Mucosa of gallbladder (tissue), 1 donor: ENCODE results near the gene ESRRG. TPM values are rescaled to one million over a fixed set of nuclear protein-coding genes. Genes with fewer than 3 reads are reported as not detected.

Source experiments
- DNase-seq: peaks from one replicate; pipeline ENCODE4 v3.0.0-alpha.2; 2020; ENCODE audit warnings: low spot score
- total RNA-seq: library from RNA; stranded (reverse); gene quantifications from one replicate; pipeline ENCODE4 v1.2.1, GENCODE V29; 2021
- donor health status: DM: no; HTN: no; CAD: no.

The ESRRG gene
- total RNA-seq, 1 donor from 2014 or later, result 5.4 TPM

DNA sequence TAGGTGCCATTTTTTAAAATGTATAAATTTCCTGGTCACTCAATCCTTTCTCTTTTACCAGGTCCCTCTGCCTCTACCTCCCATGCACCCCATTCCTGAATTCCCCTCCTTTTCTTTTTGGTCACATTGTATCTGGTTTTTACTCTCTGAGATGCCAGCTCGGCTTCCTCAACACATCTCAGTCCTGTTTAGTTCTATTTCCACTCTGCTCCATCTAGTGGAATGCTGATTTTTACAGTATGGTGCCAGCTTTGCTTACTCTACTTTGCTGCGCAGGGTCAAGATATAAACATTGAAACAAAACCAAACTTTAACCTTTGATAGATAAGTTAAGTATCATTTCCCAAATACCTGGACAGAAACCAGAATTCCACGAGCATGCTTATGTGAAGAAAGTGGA, 96.0 kb downstream of the ESRRG start:
- no peak for DNase-seq

DNA sequence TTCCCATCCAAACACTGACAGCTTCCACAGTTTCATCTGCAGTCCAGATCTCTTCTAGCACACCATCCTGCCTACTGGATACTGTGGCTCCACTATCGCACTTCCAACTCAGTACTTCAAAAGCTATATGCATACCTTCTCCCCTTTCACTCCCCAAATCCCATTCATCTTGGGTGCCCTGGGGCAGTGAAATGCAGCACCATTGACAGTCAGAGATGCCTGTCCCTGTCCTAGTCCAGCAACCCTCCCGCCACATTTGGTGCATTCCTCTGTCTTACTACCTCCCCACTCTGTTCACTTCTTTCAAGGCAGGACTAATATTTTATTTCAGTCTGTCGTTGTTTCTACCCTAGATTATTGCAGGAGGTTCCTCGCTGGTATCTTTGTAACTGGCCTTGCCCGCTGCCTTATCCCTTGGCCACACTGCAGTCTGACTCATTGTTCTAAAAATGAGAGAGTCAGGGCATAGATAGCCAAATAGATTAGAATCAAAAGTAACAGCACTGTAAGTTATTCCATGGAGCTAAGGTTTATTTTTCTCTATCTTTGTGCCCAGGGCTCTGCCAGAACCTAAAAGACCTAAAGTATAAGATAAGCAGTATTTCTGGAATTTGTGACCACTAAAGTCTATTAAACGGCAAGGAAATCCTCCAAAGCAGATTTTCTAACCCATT, 96.7 kb downstream of the ESRRG start:
- no peak for DNase-seq

DNA sequence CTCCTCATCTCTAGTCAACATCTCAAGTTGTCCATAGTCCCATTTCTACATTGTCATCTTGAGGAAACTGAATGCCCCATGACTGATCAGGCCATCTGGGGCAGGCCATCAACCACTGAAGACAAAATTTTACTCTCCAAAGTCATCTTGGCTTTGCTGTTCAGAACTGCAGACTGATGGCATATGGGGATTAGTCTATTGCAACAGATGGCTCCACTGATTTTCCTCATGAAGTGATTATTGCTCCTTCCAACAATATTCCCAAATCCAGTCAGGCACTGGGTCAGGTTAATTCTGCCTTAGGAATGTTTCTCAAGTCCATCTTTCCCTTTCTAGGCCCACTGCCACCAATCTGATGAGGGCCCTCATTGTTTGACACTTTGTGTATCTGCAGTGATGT, 101.7 kb downstream of the ESRRG start:
- no peak for DNase-seq

DNA sequence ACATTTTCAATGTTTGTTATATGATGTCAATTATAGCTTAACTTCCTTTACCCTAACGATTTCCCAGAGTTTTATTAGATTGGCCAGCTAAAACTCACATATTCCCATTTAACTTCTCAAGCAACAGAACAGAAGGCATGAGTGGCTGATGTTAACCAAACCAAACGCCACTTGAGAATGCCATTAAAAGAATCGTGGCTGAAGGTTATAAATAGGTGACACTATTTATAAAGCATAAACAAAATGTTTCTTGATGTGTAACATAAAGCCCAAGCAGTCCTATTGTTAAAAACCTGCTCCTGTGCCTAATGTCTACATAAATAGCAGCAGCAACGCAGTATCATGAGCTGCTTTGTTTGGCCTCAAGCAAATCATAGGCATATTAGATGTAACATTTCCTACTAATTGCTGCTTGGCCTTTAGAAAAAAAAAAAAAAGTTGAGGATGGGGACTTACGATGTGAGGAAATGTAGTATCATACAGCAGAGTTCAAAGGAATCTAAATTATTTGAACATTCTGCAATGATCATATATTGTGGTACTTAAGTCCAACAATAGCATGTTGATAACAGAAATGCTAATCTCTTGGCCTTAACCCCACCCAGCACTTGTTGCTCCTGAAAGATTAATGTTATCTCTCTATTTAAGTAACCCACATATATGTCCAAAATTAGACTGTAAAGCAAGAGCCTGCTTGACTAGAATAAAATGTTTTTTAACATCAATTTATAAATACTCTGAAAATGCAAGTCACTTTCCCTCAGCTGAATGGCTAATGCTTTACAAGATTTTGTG, 106.0 kb downstream of the ESRRG start:
- no peak for DNase-seq

DNA sequence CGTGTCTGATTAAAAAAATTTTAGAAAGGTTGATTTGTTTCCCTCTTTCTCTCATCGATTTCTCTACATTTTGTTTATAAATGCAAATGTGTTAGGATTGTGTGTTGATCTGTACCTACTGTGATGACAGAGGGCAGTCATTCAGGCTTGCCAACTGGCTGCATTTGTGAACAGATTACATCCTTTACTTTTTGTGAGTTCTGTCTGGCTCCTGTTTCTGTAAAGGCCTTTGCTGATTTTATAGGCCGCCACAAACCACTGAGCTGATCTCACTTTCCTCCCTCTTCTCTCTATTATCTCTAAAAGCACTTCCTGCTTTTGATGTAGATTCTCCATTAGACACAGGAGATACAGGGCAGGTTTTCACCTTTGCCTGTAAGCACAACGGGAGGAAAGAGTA, 106.8 kb downstream of the ESRRG start:
- DNase-seq, result no peak

DNA sequence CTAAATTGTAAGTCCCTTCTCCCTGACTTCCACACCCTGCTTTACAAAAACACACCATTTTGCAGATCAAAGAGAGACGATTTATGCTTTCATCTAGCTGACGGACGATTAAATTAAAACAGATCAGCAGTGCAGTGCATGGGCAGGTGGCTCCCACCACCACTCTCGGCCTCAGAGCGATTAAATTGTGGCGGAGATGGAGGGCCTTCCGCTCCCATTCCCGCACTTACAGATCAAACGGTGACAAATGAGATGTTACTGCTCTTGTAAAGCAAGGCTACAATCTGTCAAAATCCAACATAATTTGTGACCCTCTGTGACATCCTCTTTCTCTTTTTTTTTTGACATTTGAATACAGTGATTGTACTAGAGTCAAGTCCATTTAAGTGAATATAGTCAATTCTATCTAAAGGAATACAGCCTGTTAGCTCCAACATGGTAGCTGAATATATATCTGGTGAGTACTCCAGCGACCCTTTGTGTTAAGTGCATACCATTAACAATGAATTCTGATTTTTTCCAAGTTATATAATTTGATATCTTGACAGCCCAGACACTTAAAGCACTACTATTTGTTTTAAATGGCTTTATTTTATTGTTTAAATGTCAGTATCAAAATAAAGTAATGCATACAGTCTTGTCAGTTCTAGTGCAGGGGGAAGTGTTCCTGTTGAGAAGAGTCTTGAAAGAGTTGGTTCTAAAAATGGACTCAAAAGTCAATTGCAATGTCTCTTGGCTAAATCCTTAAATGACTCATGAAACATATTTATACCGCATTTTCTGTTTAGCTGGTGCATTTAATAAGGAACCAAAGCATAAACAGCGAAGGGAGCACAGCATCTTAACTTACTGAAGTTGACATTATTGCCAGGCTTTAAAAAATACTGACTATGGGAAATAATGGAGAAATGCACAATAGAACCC, 109.0 kb downstream of the ESRRG start:
- no peak for DNase-seq

DNA sequence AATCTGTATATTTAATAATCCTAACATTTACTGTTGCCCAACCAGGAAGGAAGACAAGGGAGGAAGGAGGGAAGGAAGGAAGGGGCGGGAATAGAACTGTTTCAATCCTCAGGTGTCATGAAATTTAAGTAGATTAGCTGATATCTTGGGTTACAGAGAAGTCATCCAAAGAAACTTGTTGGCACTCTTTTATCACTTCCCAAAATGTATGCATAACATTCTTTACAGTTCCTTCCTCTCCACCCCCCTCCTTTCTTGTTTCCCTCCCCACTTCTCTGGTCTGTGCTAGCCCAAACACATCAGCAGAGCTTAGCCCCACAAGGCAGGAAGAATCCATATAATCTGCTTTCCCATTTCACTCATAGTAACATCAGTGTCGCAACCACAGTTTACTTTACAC, 110.9 kb downstream of the ESRRG start:
- DNase-seq, result no peak

DNA sequence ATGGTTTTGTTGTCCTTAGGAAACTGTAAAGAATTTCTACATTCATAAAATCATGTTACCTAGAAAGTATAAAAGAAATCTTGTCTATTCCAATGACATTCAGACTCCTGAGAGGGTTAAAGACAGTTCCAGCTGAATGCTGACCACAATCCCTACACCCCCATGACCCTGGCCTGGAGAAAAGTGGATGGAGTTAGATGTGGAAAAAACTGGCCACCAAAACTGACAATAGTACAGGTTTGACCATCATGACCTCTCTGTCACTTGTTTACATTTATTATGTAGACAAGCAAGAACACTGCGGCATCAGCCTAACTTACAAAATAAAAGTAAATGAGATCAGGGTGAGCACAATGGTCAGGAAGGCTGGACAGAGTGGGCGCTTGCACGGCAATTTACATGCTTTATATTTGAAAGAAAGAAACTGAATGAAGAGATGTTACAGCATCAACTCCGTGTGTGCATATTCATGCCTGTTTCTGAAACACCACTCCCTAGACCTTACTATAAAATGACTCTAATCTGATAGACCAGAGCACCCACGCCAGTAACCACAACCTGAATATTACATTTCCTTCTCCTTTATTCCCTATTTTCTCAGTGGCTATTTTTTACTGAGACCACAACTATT, 116.0 kb downstream of the ESRRG start:
- no peak for DNase-seq

DNA sequence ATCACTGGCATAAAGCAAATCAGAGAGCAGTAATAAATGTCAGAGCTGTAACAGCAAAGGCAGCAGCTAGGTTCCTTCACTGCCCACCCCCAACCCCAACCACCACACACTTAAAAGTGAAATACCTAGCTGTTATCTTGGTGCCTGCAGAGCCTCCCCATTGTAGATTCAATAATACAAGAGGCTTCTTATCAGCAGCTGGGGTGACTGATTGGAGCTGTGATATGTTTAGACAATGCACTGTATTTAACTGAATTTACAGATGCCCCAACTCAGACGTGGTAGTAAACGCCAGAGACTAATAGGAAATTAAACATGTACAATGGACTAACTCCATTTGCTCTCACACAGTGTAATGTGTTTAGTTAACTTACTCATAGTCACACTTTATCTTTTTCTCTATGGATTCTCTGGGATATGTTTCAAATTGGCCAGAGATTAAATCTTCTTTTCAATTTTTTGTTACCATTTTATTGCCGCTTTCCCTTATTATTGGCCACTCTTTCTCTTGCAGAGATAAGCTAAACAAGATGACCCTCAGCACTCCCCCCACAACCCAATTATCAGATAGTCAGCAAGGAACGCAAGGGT, 117.1 kb downstream of the ESRRG start:
- no peak for DNase-seq

DNA sequence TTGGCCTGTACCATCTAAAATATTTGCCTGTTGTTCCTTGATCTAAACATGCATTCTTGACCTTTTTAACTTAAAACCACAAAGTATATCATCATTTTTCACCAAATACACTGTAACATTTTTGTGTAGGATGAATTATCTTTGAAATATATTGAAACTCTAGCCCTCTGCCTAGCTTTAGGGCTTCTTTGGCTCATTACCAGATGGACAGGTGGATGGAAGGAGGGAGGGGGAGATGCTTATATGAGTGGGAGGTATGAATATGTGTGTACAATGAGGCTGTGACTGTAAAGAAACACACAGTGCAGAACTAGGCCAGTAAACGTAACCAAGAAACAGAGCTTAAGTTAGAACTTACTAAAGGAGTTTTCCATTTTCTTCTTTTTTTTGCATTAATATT, 118.5 kb downstream of the ESRRG start:
- no peak for DNase-seq

DNA sequence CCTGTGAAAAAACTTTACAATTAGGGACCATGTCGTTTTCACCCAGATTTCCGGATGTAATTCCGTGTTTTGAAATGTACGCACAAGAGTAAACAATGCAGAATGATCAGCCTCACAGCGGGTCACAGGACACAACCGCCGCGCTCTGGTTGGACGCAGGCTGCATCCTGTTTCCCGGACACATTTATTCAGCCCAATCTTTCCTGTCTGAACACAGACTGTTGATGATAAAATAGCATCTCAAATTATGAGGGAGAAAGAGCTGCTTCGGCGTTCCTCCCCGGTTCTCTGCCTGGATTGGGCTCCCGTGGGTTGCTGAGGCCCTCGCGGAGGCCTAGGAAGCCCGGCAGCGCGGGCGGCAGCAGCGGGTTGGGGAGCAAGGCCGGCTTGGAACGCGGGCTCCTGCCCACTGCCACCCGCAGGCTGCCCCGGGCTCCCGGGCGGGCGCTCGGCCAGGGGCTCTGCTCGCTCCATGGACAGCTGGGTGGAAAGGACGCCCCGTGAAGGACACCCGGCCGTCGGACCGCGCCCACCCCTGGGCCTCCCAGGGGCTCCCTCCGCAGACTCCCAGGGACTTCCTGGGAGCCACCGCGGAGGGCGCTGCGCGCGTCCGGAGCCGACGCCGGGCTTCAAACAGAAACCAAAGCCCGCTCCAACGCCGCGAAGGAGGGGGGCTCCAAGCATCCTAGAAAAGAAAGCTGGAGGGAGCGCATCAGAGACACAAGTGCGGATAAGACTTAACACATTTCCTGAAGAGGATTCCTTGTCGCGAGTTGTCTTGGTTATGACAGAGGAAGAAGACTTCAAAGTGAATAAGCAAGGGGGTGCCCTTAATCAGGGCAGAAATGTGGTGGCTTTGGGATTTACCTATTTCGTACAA, 122.3 kb downstream of the ESRRG start:
- peak; percentile 81 for DNase-seq

DNA sequence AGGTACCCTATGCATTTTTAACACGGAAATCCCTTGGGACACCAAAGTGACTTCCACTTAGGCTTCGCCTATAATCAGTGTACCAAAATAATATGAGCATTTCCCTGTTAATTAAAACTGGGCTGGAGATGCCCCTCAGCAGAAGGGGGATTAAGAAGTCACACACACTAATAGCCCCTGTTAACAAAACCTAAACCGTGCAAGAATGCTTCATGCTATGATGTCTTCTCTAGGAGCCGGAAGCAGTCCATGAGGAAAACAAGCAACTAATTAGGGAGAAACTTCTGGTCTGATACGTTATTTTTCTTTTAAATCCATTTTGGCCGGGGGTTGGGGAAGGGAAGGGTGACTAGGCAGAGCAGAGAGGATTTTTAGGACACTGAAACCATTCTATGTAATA, 123.4 kb downstream of the ESRRG start:
- no peak for DNase-seq

DNA sequence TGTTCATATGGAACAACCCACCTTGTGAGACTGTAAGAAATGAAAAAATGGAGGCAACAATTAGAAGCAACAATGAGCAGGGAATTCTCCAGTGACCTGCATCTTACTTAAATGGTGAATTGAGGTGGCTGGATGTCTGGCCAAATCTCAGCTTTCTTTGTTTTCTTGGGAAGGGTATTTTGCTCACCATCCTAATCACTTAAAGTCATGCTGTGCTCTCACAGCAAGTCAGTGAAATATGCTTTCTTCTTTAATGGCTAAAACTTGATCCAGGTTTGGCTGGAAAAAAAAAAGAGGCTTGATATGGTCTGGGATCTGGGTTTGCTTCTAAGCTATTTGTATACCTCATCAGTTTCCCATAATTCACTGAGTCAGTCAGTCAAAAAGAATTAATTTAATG, 124.8 kb downstream of the ESRRG start:
- DNase-seq, result no peak

DNA sequence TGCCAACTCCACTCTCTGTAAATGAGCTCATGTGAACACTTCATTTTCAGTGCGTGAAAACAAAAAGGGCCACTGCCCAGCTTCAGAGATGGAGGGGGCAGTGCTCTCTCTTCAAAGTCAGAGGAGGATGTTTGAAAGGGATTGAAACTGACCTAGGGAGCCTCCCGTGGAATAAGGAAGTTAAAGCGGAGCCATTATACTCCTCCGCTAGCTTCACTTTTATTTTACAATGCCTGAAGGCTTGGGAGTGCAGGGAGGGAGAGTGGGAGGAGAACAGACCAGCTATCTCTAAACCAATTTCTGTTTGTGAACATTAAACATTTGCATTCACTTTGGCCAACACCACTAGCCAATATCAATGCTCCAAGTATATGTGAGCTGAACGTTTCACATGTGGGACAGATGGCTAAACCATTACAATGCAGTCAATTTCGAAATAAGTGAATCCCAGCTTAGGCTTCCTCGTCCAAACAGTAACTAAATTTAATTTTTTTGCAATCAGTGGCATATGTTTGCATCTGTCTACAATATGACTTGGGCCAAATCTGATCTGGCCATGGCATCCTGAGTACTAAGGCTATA, 126.9 kb downstream of the ESRRG start:
- DNase-seq, result no peak

DNA sequence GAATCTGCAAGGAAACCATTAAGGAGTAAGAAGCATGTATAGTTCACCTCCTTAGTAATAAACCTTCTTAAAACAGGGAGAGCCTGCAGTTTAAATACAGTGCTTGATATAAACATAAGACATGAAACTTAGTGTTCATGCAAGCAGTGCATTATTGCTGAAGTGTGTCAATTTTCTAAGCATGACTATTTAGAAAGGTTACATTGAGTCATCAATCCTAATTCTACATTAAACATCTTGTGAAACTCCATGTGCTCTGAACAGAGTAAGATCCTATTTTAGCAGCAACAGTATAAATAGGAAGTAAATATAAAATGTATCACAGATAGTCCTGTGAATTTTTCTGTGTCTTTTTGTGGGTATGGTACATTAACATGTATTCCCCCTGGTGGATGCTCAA, 135.5 kb downstream of the ESRRG start:
- no peak for DNase-seq

DNA sequence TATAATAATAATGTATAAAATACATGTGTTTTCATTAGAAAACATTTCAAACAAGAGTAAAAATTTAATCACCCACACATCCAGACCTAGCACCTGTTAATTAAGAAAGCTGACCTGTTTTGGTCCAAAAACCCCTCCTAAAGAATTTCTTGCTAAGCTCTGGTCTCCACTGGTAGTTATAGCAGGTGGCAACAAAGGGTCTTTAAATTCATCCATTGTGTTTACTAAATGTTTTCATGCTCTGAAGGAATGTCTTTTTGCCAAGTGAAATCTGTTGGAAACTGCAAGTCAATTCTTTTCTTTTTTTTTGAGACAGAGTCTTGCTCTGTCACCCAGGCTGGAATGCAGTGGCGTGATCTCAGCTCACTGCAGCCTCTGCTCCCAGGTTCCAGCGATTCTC, 141.1 kb downstream of the ESRRG start:
- DNase-seq, result no peak

DNA sequence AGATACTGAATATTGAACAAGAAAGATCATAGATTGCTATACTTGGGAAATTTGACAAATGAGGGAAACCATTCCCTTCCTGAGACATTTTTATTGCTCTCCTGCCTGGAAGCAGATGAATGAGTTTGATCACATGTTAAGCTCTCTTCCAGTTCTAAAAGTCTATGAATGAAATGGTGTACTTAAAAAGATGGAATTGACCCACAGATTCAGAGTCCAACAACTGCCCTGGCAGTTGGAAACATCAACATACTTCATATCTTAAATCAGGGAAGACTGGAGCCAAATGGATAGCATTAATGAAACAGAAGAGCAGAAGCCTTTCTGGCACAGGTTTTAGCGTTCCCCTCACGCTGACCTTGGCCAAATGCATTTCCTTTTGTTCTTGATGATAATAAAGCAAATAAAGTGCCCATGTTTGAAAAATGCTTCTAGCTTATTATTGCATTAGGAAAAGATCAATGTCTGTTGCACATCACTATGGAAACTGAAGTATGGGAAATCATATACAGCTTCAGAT, 142.6 kb downstream of the ESRRG start:
- no peak for DNase-seq

DNA sequence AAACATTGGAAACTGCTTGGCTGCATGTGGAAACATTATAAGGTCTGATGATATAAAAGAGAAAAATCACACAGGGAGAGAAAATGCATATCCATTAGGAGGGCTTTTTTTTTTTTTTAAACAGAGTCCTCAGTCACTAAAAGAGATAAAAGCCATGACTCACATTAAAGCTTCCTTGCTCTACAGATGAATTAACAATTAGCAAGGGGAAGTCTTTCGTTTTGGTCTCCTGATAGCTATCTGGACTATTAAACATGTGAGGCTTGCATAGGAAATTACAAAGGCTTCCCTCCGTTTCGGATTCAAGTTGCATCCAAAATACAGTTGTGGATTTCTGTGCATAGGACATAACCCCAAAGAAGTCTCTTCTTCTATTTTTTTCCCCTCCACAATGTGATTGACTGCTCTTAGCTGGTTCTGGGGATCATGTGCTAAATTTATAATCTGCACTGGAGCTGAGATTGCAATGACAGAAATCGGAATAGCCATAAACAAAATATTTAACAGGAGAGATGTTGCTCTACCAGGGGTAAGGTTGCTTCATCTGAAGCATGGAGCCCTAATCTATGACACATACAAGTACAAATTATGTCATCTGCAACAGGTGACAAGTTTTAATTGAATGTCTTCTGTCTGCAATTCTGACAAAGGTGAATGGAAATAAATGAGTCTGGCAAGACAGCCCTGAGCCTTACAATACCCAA, 146.8 kb downstream of the ESRRG start:
- no peak for DNase-seq

DNA sequence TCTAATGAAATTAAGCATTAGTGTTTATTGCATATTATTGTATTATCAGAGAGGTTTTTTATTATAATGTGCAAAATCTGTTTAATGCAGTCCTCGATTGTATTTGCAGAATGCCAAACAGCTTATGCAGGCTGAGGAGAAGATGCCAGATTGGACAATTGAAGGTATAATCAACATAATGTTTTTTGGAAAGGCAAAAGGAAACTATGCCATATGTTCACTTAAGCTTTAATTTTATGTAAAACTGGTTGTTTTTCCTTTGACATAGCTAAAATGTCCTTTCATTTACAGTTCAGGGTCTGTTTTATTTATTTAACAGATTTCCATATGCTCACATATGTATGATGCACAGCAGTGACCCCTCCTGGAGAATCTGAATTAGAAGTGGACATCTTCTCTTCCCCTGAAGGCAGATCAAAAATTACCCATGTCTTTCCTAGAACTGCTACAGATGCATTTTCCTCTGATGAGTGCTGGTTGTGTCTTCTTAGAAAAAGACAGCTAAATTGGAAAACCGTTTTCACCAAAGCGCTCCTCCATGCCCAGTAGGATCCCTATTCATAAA, 156.5 kb downstream of the ESRRG start:
- no peak for DNase-seq
